Head of caudate nucleus (tissue), 42 donors: ENCODE measurements around the gene FAM89A.
A peak's percentile ranks its signal among the peaks of the same experiment; 100 is the strongest.

Experiments used
- DNase-seq, 42 donors: peaks; one replicate each; pipeline versions ENCODE4 v3.0.0 to v3.0.0-alpha.2; 2020 to 2021; ENCODE audit warnings: mixed read lengths in 7 of 42
- intact Hi-C: fragments of 100-400 bp; cut with DNase I; formaldehyde crosslinking; loops from one replicate; pipeline ENCODE4 v1.15.0; 2022

FAM89A gene

GRCh38 chr1:231040019-231040799, at the start of gene FAM89A:
FAM89A (minus strand) TSS chr1:231040254; CDS start chr1:231040211, 43 bp downstream.
- intact Hi-C loops: no loop called here
- peak in 38 of 42 donors; percentile 33 to 83 (median 64) for DNase-seq

- DNase-seq: no peak
- intact Hi-C loops: no loop called here
These were observed 44.3 kb upstream of the FAM89A start for GRCh38 chr1:231084353-231084752.

GRCh38 chr1:231079163-231079562, 39.1 kb upstream of the FAM89A start:
- DNase-seq: no peak
- intact Hi-C loops: no loop called here

GRCh38 chr1:231078250-231078649, 38.2 kb upstream of the FAM89A start:
- DNase-seq: no peak
- intact Hi-C loops: no loop called here

GRCh38 chr1:231076802-231077201, 36.7 kb upstream of the FAM89A start:
- DNase-seq: no peak
- intact Hi-C loops: no loop called here

GRCh38 chr1:231075497-231075896, 35.4 kb upstream of the FAM89A start:
- no peak for DNase-seq

GRCh38 chr1:231075020-231075419, 35.0 kb upstream of the FAM89A start:
- intact Hi-C loops: no loop called here
- no peak for DNase-seq

More at GRCh38 chr1:231075497-231075896, 35.4 kb upstream of the FAM89A start:
- intact Hi-C loops: no loop called here

GRCh38 chr1:231074046-231074445, 34.0 kb upstream of the FAM89A start:
- DNase-seq: no peak
- intact Hi-C loops: no loop called here

GRCh38 chr1:231073331-231073730, 33.3 kb upstream of the FAM89A start:
- DNase-seq: no peak

GRCh38 chr1:231072502-231073094, 32.5 kb upstream of the FAM89A start:
- no peak for DNase-seq
- intact Hi-C loops: no loop called here

More at GRCh38 chr1:231073331-231073730, 33.3 kb upstream of the FAM89A start:
- intact Hi-C loops: no loop called here

- intact Hi-C loops: no loop called here
These were observed 32.0 kb upstream of the FAM89A start for GRCh38 chr1:231072041-231072440.

GRCh38 chr1:231070758-231071444, 30.8 kb upstream of the FAM89A start:
- intact Hi-C loops: no loop called here

More at GRCh38 chr1:231072041-231072440, 32.0 kb upstream of the FAM89A start:
- no peak for DNase-seq

GRCh38 chr1:231069333-231069732, 29.3 kb upstream of the FAM89A start:
- no peak for DNase-seq
- intact Hi-C loops: no loop called here

More at GRCh38 chr1:231070758-231071444, 30.8 kb upstream of the FAM89A start:
- DNase-seq: no peak

- no peak for DNase-seq
- intact Hi-C loops: no loop called here
These were observed 28.7 kb upstream of the FAM89A start for GRCh38 chr1:231068762-231069161.

- no peak for DNase-seq
- intact Hi-C loops: no loop called here
These were observed 25.6 kb upstream of the FAM89A start for GRCh38 chr1:231065510-231066241.

GRCh38 chr1:231064418-231064817, 24.4 kb upstream of the FAM89A start:
- intact Hi-C loops: no loop called here
- no peak for DNase-seq

- intact Hi-C loops: no loop called here
- DNase-seq: no peak
These were observed 23.3 kb upstream of the FAM89A start for GRCh38 chr1:231063331-231063730.

GRCh38 chr1:231062500-231063270, 22.6 kb upstream of the FAM89A start:
- no peak for DNase-seq
- intact Hi-C loops: no loop called here
